HepG2 (cell line): ENCODE measurements around the gene RAPGEF6. TPM values are rescaled to one million over a fixed set of nuclear protein-coding genes. Genes with fewer than 3 reads are reported as not detected.

Source experiments
- ASH2L ChIP-seq: fragments of 300-600, 200-600 bp; sonication (generic); IDR thresholded peaks from 2 replicates; pipeline ENCODE4 v1.7.0; 2017; ENCODE audit warnings: low read depth, mild to moderate bottlenecking, moderate library complexity, mixed read lengths, low read length; ENCODE audit not compliant: insufficient read length
- GTF2F1 ChIP-seq: fragments of 150-350 bp; IDR thresholded peaks from 2 replicates; pipeline ENCODE4 v1.6.1; 2014; ENCODE audit warnings: low read length
- HMG20A ChIP-seq: IDR thresholded peaks from 2 replicates; pipeline ENCODE4 v1.6.1; 2016; ENCODE audit warnings: borderline replicate concordance
- NR2C2 ChIP-seq: sonication (generic); formaldehyde crosslinking; IDR thresholded peaks from 2 replicates; pipeline ENCODE4 v1.4.0; 2020; ENCODE audit warnings: missing genetic modification reagents, mild to moderate bottlenecking, moderate library complexity, borderline replicate concordance
- NR2F6 ChIP-seq, 2 experiments: IDR thresholded peaks; 2 replicates each; pipeline ENCODE4 v1.6.1; 2016; ENCODE audit warnings: antibody characterized with exemption in 1 of 2, mild to moderate bottlenecking in 1 of 2
- SOX6 ChIP-seq, 2 experiments: fragments of 450-650 bp in 1 of 2; sonication (generic) in 1 of 2; formaldehyde crosslinking in 1 of 2; IDR thresholded peaks; 2 replicates each; pipeline versions ENCODE4 v1.4.0 to v1.6.1; 2017 to 2020; ENCODE audit warnings: antibody characterized with exemption in 1 of 2, mild to moderate bottlenecking in 1 of 2, missing genetic modification reagents in 1 of 2
- STAG1 ChIP-seq: sonication (generic); formaldehyde crosslinking; IDR thresholded peaks from 2 replicates; pipeline ENCODE4 v1.4.0; 2020; ENCODE audit warnings: missing genetic modification reagents
- ZMYM2 ChIP-seq: sonication (generic); formaldehyde crosslinking; IDR thresholded peaks from 2 replicates; pipeline ENCODE4 v1.8.0; 2022; ENCODE audit warnings: mild to moderate bottlenecking, missing genetic modification reagents
- ZNF775 ChIP-seq: sonication (generic); formaldehyde crosslinking; IDR thresholded peaks from 2 replicates; pipeline ENCODE4 v1.4.0; 2020; ENCODE audit warnings: missing genetic modification reagents, mild to moderate bottlenecking, moderate library complexity, borderline replicate concordance
- polyA plus RNA-seq, 8 experiments: library from polyadenylated mRNA; depleted of rRNA in 3 of 8; stranded (reverse) in 7 of 8; unstranded in 1 of 8; fragments of >200 nt; fragmentation: Illumina TruSeq in 4 of 8; extraction: Trizol in 4 of 8; gene quantifications; 2 replicates each; pipeline versions ENCODE4 v1.2.1 to v1.2.3, GENCODE V29; 2011 to 2016; ENCODE audit warnings: low read depth in 4 of 8, missing spikeins in 1 of 8, mixed read lengths in 1 of 8; ENCODE audit not compliant: insufficient read depth in 1 of 8
- total RNA-seq, 5 experiments: library from RNA; depleted of rRNA; stranded (reverse); fragments of >200 nt; fragmentation: Illumina TruSeq; extraction: Trizol; gene quantifications; 2 replicates each; pipeline ENCODE4 v1.2.3, GENCODE V29; 2016; ENCODE audit warnings: low read depth in 1 of 5
- TF ChIP-seq, protein P1 (sequence below): IDR thresholded peaks from 2 replicates; pipeline ENCODE4 v1.6.1; 2016; ENCODE audit warnings: mild to moderate bottlenecking
- TF ChIP-seq, protein P2 (sequence below), 2 experiments: sonication (generic) in 1 of 2; formaldehyde crosslinking in 1 of 2; IDR thresholded peaks; 2 replicates each; pipeline versions ENCODE4 v1.4.0 to v1.6.1; 2016 to 2020; ENCODE audit warnings: borderline replicate concordance in 1 of 2, low read depth in 1 of 2, mild to moderate bottlenecking in 1 of 2, missing genetic modification reagents in 1 of 2

Gene RAPGEF6
- total and polyA plus RNA-seq, 2 of the 13 experiments (the other 11 are each of a cell fraction or from before 2014, with no cell fraction given), result 7.7 to 24.6 TPM

DNA sequence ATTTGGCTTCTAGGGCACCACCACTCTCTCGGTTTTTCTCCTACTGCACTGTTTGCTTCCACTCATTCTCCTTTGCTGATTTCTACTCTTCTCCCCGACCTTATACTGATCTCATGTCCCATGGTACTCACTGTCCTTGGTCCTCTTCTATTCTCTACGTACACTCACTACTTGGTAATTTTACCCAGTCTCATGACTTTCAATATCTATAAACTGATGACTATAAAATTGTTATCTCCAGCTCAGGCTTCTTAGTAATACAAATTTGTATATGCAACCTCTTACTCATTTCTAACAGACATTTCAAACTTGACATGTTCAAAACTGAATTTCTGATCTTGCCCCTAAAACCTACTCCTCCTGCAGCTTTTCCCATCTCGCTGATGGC, 4.1 kb downstream of the RAPGEF6 start (continued):
- TF ChIP-seq STAG1, result no peak
- 0 out of 2 replicates have a peak, but pooled peaks have one; percentile 12 for TF ChIP-seq ZNF775 (CRISPR knock-in tag)
- TF ChIP-seq, protein P1, sequence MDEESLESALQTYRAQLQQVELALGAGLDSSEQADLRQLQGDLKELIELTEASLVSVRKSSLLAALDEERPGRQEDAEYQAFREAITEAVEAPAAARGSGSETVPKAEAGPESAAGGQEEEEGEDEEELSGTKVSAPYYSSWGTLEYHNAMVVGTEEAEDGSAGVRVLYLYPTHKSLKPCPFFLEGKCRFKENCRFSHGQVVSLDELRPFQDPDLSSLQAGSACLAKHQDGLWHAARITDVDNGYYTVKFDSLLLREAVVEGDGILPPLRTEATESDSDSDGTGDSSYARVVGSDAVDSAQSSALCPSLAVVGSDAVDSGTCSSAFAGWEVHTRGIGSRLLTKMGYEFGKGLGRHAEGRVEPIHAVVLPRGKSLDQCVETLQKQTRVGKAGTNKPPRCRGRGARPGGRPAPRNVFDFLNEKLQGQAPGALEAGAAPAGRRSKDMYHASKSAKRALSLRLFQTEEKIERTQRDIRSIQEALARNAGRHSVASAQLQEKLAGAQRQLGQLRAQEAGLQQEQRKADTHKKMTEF (CRISPR knock-in tag), result 0 out of 2 replicates have a peak, but pooled peaks have one; percentile 13
- 0 out of 2 replicates have a peak, but pooled peaks have one; percentile 28 for TF ChIP-seq ZMYM2 (CRISPR knock-in tag)
- TF ChIP-seq, protein P2, sequence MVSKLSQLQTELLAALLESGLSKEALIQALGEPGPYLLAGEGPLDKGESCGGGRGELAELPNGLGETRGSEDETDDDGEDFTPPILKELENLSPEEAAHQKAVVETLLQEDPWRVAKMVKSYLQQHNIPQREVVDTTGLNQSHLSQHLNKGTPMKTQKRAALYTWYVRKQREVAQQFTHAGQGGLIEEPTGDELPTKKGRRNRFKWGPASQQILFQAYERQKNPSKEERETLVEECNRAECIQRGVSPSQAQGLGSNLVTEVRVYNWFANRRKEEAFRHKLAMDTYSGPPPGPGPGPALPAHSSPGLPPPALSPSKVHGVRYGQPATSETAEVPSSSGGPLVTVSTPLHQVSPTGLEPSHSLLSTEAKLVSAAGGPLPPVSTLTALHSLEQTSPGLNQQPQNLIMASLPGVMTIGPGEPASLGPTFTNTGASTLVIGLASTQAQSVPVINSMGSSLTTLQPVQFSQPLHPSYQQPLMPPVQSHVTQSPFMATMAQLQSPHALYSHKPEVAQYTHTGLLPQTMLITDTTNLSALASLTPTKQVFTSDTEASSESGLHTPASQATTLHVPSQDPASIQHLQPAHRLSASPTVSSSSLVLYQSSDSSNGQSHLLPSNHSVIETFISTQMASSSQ (IDR thresholded peaks at IDR 0.05; ENCODE audit: low read depth), result no peak
- TF ChIP-seq, protein P2 (CRISPR knock-in tag; IDR thresholded peaks at IDR 0.05; ENCODE audit: borderline replicate concordance), result no peak
- TF ChIP-seq NR2F6 (IDR thresholded peaks at IDR 0.05), result 0 out of 2 replicates have a peak, but pooled peaks have one; percentile 1
- no peak for TF ChIP-seq NR2F6 (CRISPR knock-in tag; IDR thresholded peaks at IDR 0.05)
- no peak for TF ChIP-seq GTF2F1
- TF ChIP-seq NR2C2 (CRISPR knock-in tag), result peak; percentile 16; the same call in 1 of the 2 replicates
- TF ChIP-seq ASH2L, result peak; percentile 47
- 0 out of 2 replicates have a peak, but pooled peaks have one; percentile 5 for TF ChIP-seq HMG20A (CRISPR knock-in tag)
- TF ChIP-seq SOX6 (IDR thresholded peaks at IDR 0.05), result no peak
- peak; percentile 42; the same call in 1 of the 2 replicates for TF ChIP-seq SOX6 (CRISPR knock-in tag; IDR thresholded peaks at IDR 0.05)
